ENCODE results near the gene ACTL9.

Gene ACTL9

GRCh38 chr19:8663920-8664670, 34.5 kb downstream of the ACTL9 start:
- Histone ChIP-seq H3K4me3 (ENCODE audit: low read depth in 1 of 2, low read length in 2 of 2) (no peak overlapping the region), H3K4me1 (ENCODE audit: insufficient read depth, low read length) (no peaks in the 10 kb centered on the region), H3K36me3 (ENCODE audit: insufficient read depth, low read length) (no peaks in the 10 kb centered on the region), H3K9me3 (ENCODE audit: low read length) (peaks cover 3% of the 10 kb centered on the region), H3K27ac (ENCODE audit: low read depth, low read length) (no peak overlapping the region), H3K9ac (ENCODE audit: low read length) (no peak overlapping the region), H3K27me3 (ENCODE audit: control insufficient read depth in 1 of 2, insufficient read depth in 2 of 2, low read length in 2 of 2) (no peaks in the 10 kb centered on the region)

DNA sequence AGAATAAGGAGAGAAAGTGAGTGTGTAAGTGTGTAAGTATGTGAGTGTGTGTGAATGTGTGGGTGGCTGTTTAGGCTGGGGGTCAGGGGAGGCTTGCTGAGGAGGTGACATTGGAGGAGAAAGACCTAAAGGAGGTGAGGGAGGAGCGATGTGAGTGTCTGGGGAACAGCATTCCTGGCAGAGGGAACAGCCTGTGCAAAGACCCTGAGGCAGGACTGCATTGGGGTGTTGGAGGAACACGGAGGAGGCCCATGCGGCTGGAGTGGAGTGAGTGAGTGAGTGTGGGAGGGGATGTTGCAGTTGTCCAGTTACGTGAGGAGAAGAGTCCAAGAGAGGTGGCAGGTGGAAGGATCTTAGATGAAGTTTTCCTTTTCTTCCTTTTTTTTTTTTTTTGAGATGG, 36.3 kb downstream of the ACTL9 start:
- Histone ChIP-seq H3K9ac (ENCODE audit: low read length) (no peak overlapping the region), H3K27me3 (ENCODE audit: control insufficient read depth in 1 of 2, insufficient read depth in 2 of 2, low read length in 2 of 2) (no peaks in the 10 kb centered on the region), H3K27ac (ENCODE audit: low read depth, low read length) (no peak overlapping the region), H3K9me3 (ENCODE audit: low read length) (no peaks in the 10 kb centered on the region), H3K36me3 (ENCODE audit: insufficient read depth, low read length) (no peaks in the 10 kb centered on the region), H3K4me1 (ENCODE audit: insufficient read depth, low read length) (no peaks in the 10 kb centered on the region), H3K4me3 (ENCODE audit: low read depth in 1 of 2, low read length in 2 of 2) (no peak overlapping the region)

GRCh38 chr19:8659905-8660304, 38.7 kb downstream of the ACTL9 start:
- Histone ChIP-seq H3K27me3 (ENCODE audit: control insufficient read depth in 1 of 2, insufficient read depth in 2 of 2, low read length in 2 of 2) (no peaks in the 10 kb centered on the region), H3K4me1 (ENCODE audit: insufficient read depth, low read length) (no peaks in the 10 kb centered on the region)

GRCh38 chr19:8657869-8658268, 40.7 kb downstream of the ACTL9 start:
- Histone ChIP-seq H3K27ac (ENCODE audit: low read depth, low read length) (no peak overlapping the region), H3K4me1 (ENCODE audit: insufficient read depth, low read length) (no peaks in the 10 kb centered on the region), H3K36me3 (ENCODE audit: insufficient read depth, low read length) (no peaks in the 10 kb centered on the region), H3K9me3 (ENCODE audit: low read length) (no peaks in the 10 kb centered on the region), H3K9ac (ENCODE audit: low read length) (no peak overlapping the region), H3K4me3 (ENCODE audit: low read depth in 1 of 2, low read length in 2 of 2) (no peak overlapping the region), H3K27me3 (ENCODE audit: control insufficient read depth in 1 of 2, insufficient read depth in 2 of 2, low read length in 2 of 2) (no peaks in the 10 kb centered on the region)

More at GRCh38 chr19:8659905-8660304, 38.7 kb downstream of the ACTL9 start:
- Histone ChIP-seq H3K4me3 (ENCODE audit: low read depth in 1 of 2, low read length in 2 of 2) (no peak overlapping the region), H3K27ac (ENCODE audit: low read depth, low read length) (no peak overlapping the region), H3K36me3 (ENCODE audit: insufficient read depth, low read length) (no peaks in the 10 kb centered on the region), H3K9ac (ENCODE audit: low read length) (no peak overlapping the region), H3K9me3 (ENCODE audit: low read length) (no peaks in the 10 kb centered on the region)

DNA sequence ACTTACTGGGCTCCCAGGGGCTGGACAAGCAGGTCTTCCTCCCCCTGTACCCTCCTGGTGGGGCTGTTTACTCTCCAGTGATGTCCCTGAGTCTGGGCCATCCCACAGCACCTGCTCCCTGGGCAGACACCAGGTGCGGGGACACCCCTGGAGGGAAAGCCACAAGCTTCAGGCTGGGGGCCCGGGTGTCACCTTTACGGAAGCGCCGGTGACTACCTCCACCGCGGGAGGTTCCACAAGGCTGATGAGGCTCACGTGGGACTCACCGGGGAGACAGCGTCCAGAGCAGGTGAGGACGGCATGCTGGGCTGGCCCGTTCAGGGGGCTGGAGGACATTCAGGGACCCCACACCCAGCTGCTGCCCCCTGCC, 43.3 kb downstream of the ACTL9 start:
- Histone ChIP-seq H3K27me3 (ENCODE audit: control insufficient read depth in 1 of 2, insufficient read depth in 2 of 2, low read length in 2 of 2) (no peaks in the 10 kb centered on the region), H3K9me3 (ENCODE audit: low read length) (no peaks in the 10 kb centered on the region), H3K4me3 (ENCODE audit: low read depth in 1 of 2, low read length in 2 of 2) (no peak overlapping the region), H3K27ac (ENCODE audit: low read depth, low read length) (no peak overlapping the region), H3K9ac (ENCODE audit: low read length) (no peak overlapping the region), H3K4me1 (ENCODE audit: insufficient read depth, low read length) (no peaks in the 10 kb centered on the region), H3K36me3 (ENCODE audit: insufficient read depth, low read length) (no peaks in the 10 kb centered on the region)

- H3K9me3 ChIP-seq (ENCODE audit: low read length): no peaks in the 10 kb centered on the region
- no peak overlapping the region for H3K27ac ChIP-seq (ENCODE audit: low read depth, low read length)
- no peaks in the 10 kb centered on the region for H3K27me3 ChIP-seq (ENCODE audit: control insufficient read depth in 1 of 2, insufficient read depth in 2 of 2, low read length in 2 of 2)
- no peaks in the 10 kb centered on the region for H3K4me1 ChIP-seq (ENCODE audit: insufficient read depth, low read length)
- H3K4me3 ChIP-seq (ENCODE audit: low read depth in 1 of 2, low read length in 2 of 2): no peak overlapping the region
- no peaks in the 10 kb centered on the region for H3K36me3 ChIP-seq (ENCODE audit: insufficient read depth, low read length)
- H3K9ac ChIP-seq (ENCODE audit: low read length): no peak overlapping the region
Observed at GRCh38 chr19:8654591-8655339, 43.8 kb downstream of the ACTL9 start.

DNA sequence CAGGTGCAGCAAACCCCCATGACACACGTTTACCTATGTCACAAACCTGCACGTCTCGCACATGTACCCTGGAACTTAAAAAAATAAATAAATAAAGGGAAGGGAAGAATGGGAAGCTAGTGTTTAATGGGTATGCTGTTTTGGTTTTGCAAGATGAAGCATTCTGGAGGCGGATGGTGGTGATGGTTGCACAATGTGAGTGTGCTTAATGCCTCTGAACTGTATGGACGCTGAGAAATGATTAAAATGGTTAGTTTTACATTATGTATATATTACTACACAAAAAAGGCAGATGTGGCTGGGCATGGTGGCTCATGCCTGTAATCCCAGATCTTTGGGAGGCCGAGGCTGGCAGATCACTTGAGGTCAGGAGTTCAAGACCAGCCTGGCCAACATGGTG, 50.4 kb downstream of the ACTL9 start:
- peaks cover 0 to 7% of the 10 kb centered on the region in 2 donors for H3K27me3 ChIP-seq (ENCODE audit: control insufficient read depth in 1 of 2, insufficient read depth in 2 of 2, low read length in 2 of 2)
- no peaks in the 10 kb centered on the region for H3K4me1 ChIP-seq (ENCODE audit: insufficient read depth, low read length)
- no peak overlapping the region for H3K4me3 ChIP-seq (ENCODE audit: low read depth in 1 of 2, low read length in 2 of 2)
- no peak overlapping the region for H3K9ac ChIP-seq (ENCODE audit: low read length)
- H3K27ac ChIP-seq (ENCODE audit: low read depth, low read length): no peak overlapping the region
- H3K36me3 ChIP-seq (ENCODE audit: insufficient read depth, low read length): no peaks in the 10 kb centered on the region
- H3K9me3 ChIP-seq (ENCODE audit: low read length): no peaks in the 10 kb centered on the region
